Epithelial cell of esophagus (primary cell): ENCODE data around the gene EIF4E1B.

Experiments
- DNase-seq: peaks from one replicate; pipeline ENCODE4 v3.0.0; 2010; ENCODE audit warnings: low read depth
- H3K4me3 ChIP-seq: 2 replicates; pipeline ENCODE4 v1.5.1; 2011; ENCODE audit warnings: mild to moderate bottlenecking, low read length, control low read depth
- TF ChIP-seq, protein P1 (sequence below): IDR thresholded peaks from 2 replicates; pipeline ENCODE4 v1.5.1; 2011; ENCODE audit warnings: low read depth, mild to moderate bottlenecking, low read length, control low read depth, inconsistent platforms; ENCODE audit not compliant: insufficient read depth; ENCODE audit errors: missing control alignments

EIF4E1B gene

DNA sequence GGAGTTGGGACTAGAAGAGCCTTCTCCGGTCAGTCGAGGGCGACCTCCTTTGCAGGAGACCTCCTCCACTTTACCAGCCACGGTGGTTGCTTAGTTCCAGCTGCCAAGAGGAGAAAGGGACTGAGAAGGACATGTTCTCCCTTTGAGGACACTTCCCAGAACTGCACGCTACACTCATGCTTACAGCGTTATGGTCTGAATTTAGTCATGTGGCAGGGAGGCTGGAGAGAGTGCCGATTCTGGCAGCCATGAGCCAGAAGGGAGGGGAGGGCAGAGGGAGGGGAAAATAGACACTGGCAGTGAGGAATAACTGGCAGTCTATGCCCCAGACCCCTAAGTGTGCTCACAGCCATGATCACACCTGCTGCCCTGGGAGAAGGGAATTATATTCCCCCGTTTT, 64.6 kb downstream of the EIF4E1B start:
- TF ChIP-seq, protein P1, sequence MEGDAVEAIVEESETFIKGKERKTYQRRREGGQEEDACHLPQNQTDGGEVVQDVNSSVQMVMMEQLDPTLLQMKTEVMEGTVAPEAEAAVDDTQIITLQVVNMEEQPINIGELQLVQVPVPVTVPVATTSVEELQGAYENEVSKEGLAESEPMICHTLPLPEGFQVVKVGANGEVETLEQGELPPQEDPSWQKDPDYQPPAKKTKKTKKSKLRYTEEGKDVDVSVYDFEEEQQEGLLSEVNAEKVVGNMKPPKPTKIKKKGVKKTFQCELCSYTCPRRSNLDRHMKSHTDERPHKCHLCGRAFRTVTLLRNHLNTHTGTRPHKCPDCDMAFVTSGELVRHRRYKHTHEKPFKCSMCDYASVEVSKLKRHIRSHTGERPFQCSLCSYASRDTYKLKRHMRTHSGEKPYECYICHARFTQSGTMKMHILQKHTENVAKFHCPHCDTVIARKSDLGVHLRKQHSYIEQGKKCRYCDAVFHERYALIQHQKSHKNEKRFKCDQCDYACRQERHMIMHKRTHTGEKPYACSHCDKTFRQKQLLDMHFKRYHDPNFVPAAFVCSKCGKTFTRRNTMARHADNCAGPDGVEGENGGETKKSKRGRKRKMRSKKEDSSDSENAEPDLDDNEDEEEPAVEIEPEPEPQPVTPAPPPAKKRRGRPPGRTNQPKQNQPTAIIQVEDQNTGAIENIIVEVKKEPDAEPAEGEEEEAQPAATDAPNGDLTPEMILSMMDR: no peak
- no peak for DNase-seq
- H3K4me3 ChIP-seq: no peak overlapping the region
